Activated B cell treated with CpG ODN at 0.5 μM for 24 hours (primary cell): ENCODE measurements around the gene KANSL3. TPM values are rescaled to one million over a fixed set of nuclear protein-coding genes. Genes with fewer than 3 reads are reported as not detected.

Source experiments
- ATAC-seq: fragments of 200-7000 bp; cut with Tn5 transposase; one replicate; pipeline ENCODE4 v1.10.0; 2021; ENCODE audit warnings: low read depth, mild to moderate bottlenecking, moderate library complexity
- CTCF ChIA-PET: fragments of 350-600 bp; sonication (Branson Sonifier 250); formaldehyde crosslinking; loops from one replicate; lab custom pipeline; 2021; ENCODE audit warnings: antibody characterized with exemption; lab: Charles Lee
- POLR2A ChIA-PET: fragments of 350-600 bp; sonication (Branson Sonifier 250); formaldehyde crosslinking; loops from one replicate; lab custom pipeline; 2021; ENCODE audit warnings: antibody characterized with exemption; lab: Charles Lee
- DNase-seq: peaks from one replicate; pipeline ENCODE4 v3.0.0; 2022
- H3K27ac Mint-ChIP-seq: one replicate; pipeline ENCODE4 v1.8.0; 2020; ENCODE audit warnings: mixed read lengths
- H3K27me3 Mint-ChIP-seq: one replicate; pipeline ENCODE4 v1.8.0; 2021; ENCODE audit warnings: mixed read lengths
- H3K36me3 Mint-ChIP-seq: one replicate; pipeline ENCODE4 v1.8.0; 2021; ENCODE audit warnings: low read depth, mixed read lengths
- H3K4me1 Mint-ChIP-seq: one replicate; pipeline ENCODE4 v1.8.0; 2021; ENCODE audit warnings: mixed read lengths
- H3K4me3 Mint-ChIP-seq: one replicate; pipeline ENCODE4 v1.8.0; 2020; ENCODE audit warnings: mild to moderate bottlenecking, mixed read lengths
- H3K9me3 Mint-ChIP-seq: one replicate; pipeline ENCODE4 v1.8.0; 2020; ENCODE audit warnings: mixed read lengths
- CTCF ChIP-seq: fragments of 200-600 bp; IDR thresholded peaks from one replicate; pipeline ENCODE4 v1.8.0; 2022; ENCODE audit warnings: antibody characterized with exemption, mild to moderate bottlenecking
- intact Hi-C: fragments of 100-400 bp; cut with micrococcal nuclease; formaldehyde crosslinking; loops from one replicate; pipeline ENCODE4 v1.15.1; 2024
- total RNA-seq: library from RNA; stranded (reverse); gene quantifications from 2 replicates; pipeline ENCODE4 v1.2.3, GENCODE V29; 2022

The KANSL3 gene
- total RNA-seq, 1 donor from 2014 or later, result 31.4 TPM

GRCh38 chr2:96575785-96576456, 62.2 kb downstream of the KANSL3 start:
- TF ChIP-seq CTCF, result no peak
- CTCF ChIA-PET, result no interaction called here
- intact Hi-C loops, result no loop called here
- ATAC-seq, result no peak
- no peaks in the 10 kb centered on the region for H3K9me3 Mint-ChIP-seq
- no peaks in the 10 kb centered on the region for H3K36me3 Mint-ChIP-seq
- no peak overlapping the region for H3K4me3 Mint-ChIP-seq
- POLR2A ChIA-PET, result no interaction called here
- H3K27ac Mint-ChIP-seq, result no peak overlapping the region
- no peak for DNase-seq
- H3K27me3 Mint-ChIP-seq, result no peaks in the 10 kb centered on the region
- no peaks in the 10 kb centered on the region for H3K4me1 Mint-ChIP-seq

- Mint-ChIP-seq H3K4me1 (no peaks in the 10 kb centered on the region), H3K36me3 (no peaks in the 10 kb centered on the region), H3K9me3 (no peaks in the 10 kb centered on the region), H3K27ac (no peak overlapping the region), H3K27me3 (no peaks in the 10 kb centered on the region), H3K4me3 (no peak overlapping the region)
- POLR2A ChIA-PET, result no interaction called here
- ATAC-seq (no peak), DNase-seq (no peak)
- TF ChIP-seq CTCF, result no peak
- CTCF ChIA-PET, result no interaction called here
- intact Hi-C loops, result no loop called here
These were observed 63.7 kb downstream of the KANSL3 start for GRCh38 chr2:96574364-96574763.

GRCh38 chr2:96568094-96568493, 70.0 kb downstream of the KANSL3 start:
- no peaks in the 10 kb centered on the region for H3K9me3 Mint-ChIP-seq
- intact Hi-C loops, result no loop called here
- H3K27ac Mint-ChIP-seq, result no peak overlapping the region
- ATAC-seq, result no peak
- H3K4me1 Mint-ChIP-seq, result no peaks in the 10 kb centered on the region
- H3K4me3 Mint-ChIP-seq, result no peak overlapping the region
- ChIA-PET CTCF (no interaction called here), POLR2A (no interaction called here)
- no peak for DNase-seq
- no peak for TF ChIP-seq CTCF
- no peaks in the 10 kb centered on the region for H3K36me3 Mint-ChIP-seq
- no peaks in the 10 kb centered on the region for H3K27me3 Mint-ChIP-seq

- POLR2A ChIA-PET, result no interaction called here
- Mint-ChIP-seq H3K4me3 (no peak overlapping the region), H3K4me1 (no peaks in the 10 kb centered on the region), H3K9me3 (no peaks in the 10 kb centered on the region), H3K36me3 (no peaks in the 10 kb centered on the region), H3K27me3 (no peaks in the 10 kb centered on the region), H3K27ac (no peak overlapping the region)
- DNase-seq (no peak), ATAC-seq (no peak)
- intact Hi-C loops, result no loop called here
- CTCF ChIA-PET, result interaction anchor here (1.4 kb wide), 1 partner anchor 54 kb away, joined by 3 read pairs; no protein-coding TSS in a partner anchor
- TF ChIP-seq CTCF, result no peak
These were observed 73.0 kb downstream of the KANSL3 start for GRCh38 chr2:96565111-96565510.

- intact Hi-C loops, result no loop called here
- ATAC-seq (no peak), DNase-seq (no peak)
- H3K4me3 Mint-ChIP-seq, result no peak overlapping the region
- POLR2A ChIA-PET, result no interaction called here
- H3K4me1 Mint-ChIP-seq, result no peaks in the 10 kb centered on the region
- H3K36me3 Mint-ChIP-seq, result no peaks in the 10 kb centered on the region
- no peak overlapping the region for H3K27ac Mint-ChIP-seq
- no peaks in the 10 kb centered on the region for H3K9me3 Mint-ChIP-seq
- no peaks in the 10 kb centered on the region for H3K27me3 Mint-ChIP-seq
- no peak for TF ChIP-seq CTCF
- CTCF ChIA-PET, result interaction anchor here (1.4 kb wide), 1 partner anchor 54 kb away, joined by 3 read pairs; no protein-coding TSS in a partner anchor
These were observed 73.5 kb downstream of the KANSL3 start for GRCh38 chr2:96564563-96564962.
